MM.1S (cell line): Measurements from ENCODE around the gene RFC2.
"Not testable (repeated sequence)": the region's sequence is repeated elsewhere in the genome, so short reads cannot be mapped to it uniquely, and the experiment has no call there.

Experiments used
- DNase-seq: peaks from one replicate; pipeline ENCODE4 v3.0.0-alpha.2; 2015
- H2AFZ ChIP-seq: fragments of 300-600 bp; sonication (generic); 2 replicates; pipeline ENCODE4 v1.6.0; 2016; ENCODE audit warnings: antibody characterized with exemption, low read length
- H3F3A ChIP-seq: fragments of 300-600 bp; sonication (generic); 2 replicates; pipeline ENCODE4 v1.6.1; 2016; ENCODE audit warnings: mild to moderate bottlenecking, antibody characterized with exemption, low read length, moderate library complexity, mixed read lengths; ENCODE audit not compliant: insufficient read depth
- H3K27ac ChIP-seq: fragments of 300-600 bp; sonication (generic); 2 replicates; pipeline ENCODE4 v1.5.1; 2016; ENCODE audit warnings: mild to moderate bottlenecking, low read length
- H3K27me3 ChIP-seq: fragments of 300-600 bp; sonication (generic); replicated peaks from 2 replicates; pipeline ENCODE4 v1.6.0; 2016; ENCODE audit warnings: low read length; ENCODE audit not compliant: insufficient read depth
- H3K36me3 ChIP-seq: fragments of 300-600 bp; sonication (generic); replicated peaks from 2 replicates; pipeline ENCODE4 v1.6.1; 2016; ENCODE audit warnings: mild to moderate bottlenecking, low read length, mixed read lengths; ENCODE audit not compliant: insufficient read depth
- H3K4me1 ChIP-seq: fragments of 300-600 bp; sonication (generic); 2 replicates; pipeline ENCODE4 v1.6.1; 2016; ENCODE audit warnings: low read length, mixed read lengths
- H3K4me2 ChIP-seq: fragments of 300-600 bp; sonication (generic); 2 replicates; pipeline ENCODE4 v1.6.0; 2016; ENCODE audit warnings: low read depth, low read length
- H3K4me3 ChIP-seq: fragments of 300-600 bp; sonication (generic); 2 replicates; pipeline ENCODE4 v1.5.1; 2016; ENCODE audit warnings: low read length, mixed read lengths
- H3K79me2 ChIP-seq: fragments of 300-600 bp; sonication (generic); 2 replicates; pipeline ENCODE4 v1.6.1; 2016; ENCODE audit warnings: mixed run types, low read length, mixed read lengths
- H3K9ac ChIP-seq: fragments of 300-600 bp; sonication (generic); 2 replicates; pipeline ENCODE4 v1.6.1; 2016; ENCODE audit warnings: low read length, mixed read lengths
- H3K9me2 ChIP-seq: fragments of 300-600 bp; sonication (generic); replicated peaks from 2 replicates; pipeline ENCODE4 v1.6.1; 2016; ENCODE audit warnings: mild to moderate bottlenecking, low read length, mixed read lengths; ENCODE audit not compliant: insufficient read depth
- H3K9me3 ChIP-seq: fragments of 300-600 bp; sonication (generic); replicated peaks from 2 replicates; pipeline ENCODE4 v1.6.1; 2016; ENCODE audit warnings: mild to moderate bottlenecking, low read length, mixed read lengths; ENCODE audit not compliant: insufficient read depth
- H4K20me1 ChIP-seq: fragments of 300-600 bp; sonication (generic); 2 replicates; pipeline ENCODE4 v1.6.1; 2016; ENCODE audit warnings: mild to moderate bottlenecking, low read length, moderate library complexity, mixed read lengths; ENCODE audit not compliant: insufficient read depth
- EZH2 ChIP-seq: fragments of 300-600 bp; sonication (generic); optimal IDR thresholded peaks from 2 replicates; pipeline ENCODE3; 2017; ENCODE audit warnings: low read depth, mild to moderate bottlenecking, antibody characterized with exemption, low read length, mixed read lengths
- EZH2phosphoT487 ChIP-seq: fragments of 300-600 bp; sonication (generic); IDR thresholded peaks from 2 replicates; pipeline ENCODE4 v1.6.1; 2018; ENCODE audit warnings: antibody characterized with exemption, low read length
- TF ChIP-seq, protein P1 (sequence below): fragments of 300-600 bp; sonication (generic); IDR thresholded peaks from 2 replicates; pipeline ENCODE4 v1.5.1; 2016; ENCODE audit warnings: antibody characterized with exemption, low read length, mixed read lengths

The RFC2 gene

DNA sequence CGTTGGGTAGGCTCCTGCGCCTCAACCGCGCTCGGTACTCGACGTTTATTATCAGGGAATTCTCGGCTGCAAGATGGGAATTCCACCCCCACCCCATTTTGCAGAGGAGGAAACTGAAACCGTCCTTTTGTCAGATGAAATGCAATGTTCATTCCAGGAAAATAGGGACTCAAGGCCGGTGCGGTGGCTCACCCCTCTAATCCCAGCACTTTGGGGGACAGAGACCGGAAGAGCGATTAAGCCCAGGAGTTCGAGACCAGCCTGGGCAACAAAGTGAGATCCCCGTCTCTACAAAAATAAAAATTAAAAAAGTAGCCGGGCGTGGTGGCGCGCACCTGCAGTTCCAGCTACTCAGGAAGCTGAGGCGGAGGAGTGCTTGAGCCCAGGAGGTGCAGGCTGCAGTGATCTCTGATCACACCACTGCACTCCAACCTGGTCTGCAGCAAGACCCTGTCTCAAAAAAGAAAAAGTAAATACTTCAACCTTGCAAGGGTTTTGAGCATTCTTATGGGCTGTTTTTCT is 720 bp upstream of the RFC2 start:
- Histone ChIP-seq H3K27ac (peak overlapping the region; percentile 80), H3K9me3 (no peaks in the 10 kb centered on the region), H3K4me2 (peak overlapping the region; percentile 75), H4K20me1 (no peaks in the 10 kb centered on the region), H2AFZ (peak overlapping the region; percentile 83), H3F3A (peaks cover 10% of the 10 kb centered on the region), H3K9me2 (no peaks in the 10 kb centered on the region), H3K9ac (peak overlapping the region; percentile 97), H3K4me1 (peaks cover 13% of the 10 kb centered on the region; the same call in 1 of the 2 replicates), H3K27me3 (no peaks in the 10 kb centered on the region; the same call in 1 of the 2 replicates), H3K4me3 (peak overlapping the region; percentile 94), H3K36me3 (peaks cover 4% of the 10 kb centered on the region; the same call in 1 of the 2 replicates), H3K79me2 (peaks cover 28% of the 10 kb centered on the region)
- TF ChIP-seq EZH2phosphoT487: no peak
- no peak for DNase-seq

- peak; percentile 10 for DNase-seq
- peak overlapping the region; percentile 94 for H3K4me3 ChIP-seq
- no peaks in the 10 kb centered on the region for H4K20me1 ChIP-seq
- H3F3A ChIP-seq: peaks cover 10% of the 10 kb centered on the region
- H3K79me2 ChIP-seq: peaks cover 28% of the 10 kb centered on the region
- peak overlapping the region; percentile 80 for H3K27ac ChIP-seq
- H3K4me2 ChIP-seq: peak overlapping the region; percentile 73
- H3K9ac ChIP-seq: peak overlapping the region; percentile 97
- H3K4me1 ChIP-seq: peaks cover 13% of the 10 kb centered on the region; the same call in 1 of the 2 replicates
- peaks cover 4% of the 10 kb centered on the region; the same call in 1 of the 2 replicates for H3K36me3 ChIP-seq
- H3K9me2 ChIP-seq: no peaks in the 10 kb centered on the region
- TF ChIP-seq, protein P1, sequence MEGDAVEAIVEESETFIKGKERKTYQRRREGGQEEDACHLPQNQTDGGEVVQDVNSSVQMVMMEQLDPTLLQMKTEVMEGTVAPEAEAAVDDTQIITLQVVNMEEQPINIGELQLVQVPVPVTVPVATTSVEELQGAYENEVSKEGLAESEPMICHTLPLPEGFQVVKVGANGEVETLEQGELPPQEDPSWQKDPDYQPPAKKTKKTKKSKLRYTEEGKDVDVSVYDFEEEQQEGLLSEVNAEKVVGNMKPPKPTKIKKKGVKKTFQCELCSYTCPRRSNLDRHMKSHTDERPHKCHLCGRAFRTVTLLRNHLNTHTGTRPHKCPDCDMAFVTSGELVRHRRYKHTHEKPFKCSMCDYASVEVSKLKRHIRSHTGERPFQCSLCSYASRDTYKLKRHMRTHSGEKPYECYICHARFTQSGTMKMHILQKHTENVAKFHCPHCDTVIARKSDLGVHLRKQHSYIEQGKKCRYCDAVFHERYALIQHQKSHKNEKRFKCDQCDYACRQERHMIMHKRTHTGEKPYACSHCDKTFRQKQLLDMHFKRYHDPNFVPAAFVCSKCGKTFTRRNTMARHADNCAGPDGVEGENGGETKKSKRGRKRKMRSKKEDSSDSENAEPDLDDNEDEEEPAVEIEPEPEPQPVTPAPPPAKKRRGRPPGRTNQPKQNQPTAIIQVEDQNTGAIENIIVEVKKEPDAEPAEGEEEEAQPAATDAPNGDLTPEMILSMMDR: no peak
- TF ChIP-seq EZH2: no peak
- TF ChIP-seq EZH2phosphoT487: no peak
- H2AFZ ChIP-seq: peak overlapping the region; percentile 97
- no peaks in the 10 kb centered on the region for H3K9me3 ChIP-seq
- no peaks in the 10 kb centered on the region; the same call in 1 of the 2 replicates for H3K27me3 ChIP-seq
Measured at GRCh38 chr7:74253835-74254128, 417 bp downstream of the RFC2 start.

- Histone ChIP-seq H3K79me2 (peaks cover 28% of the 10 kb centered on the region), H3K9me2 (no peaks in the 10 kb centered on the region), H3F3A (peaks cover 10% of the 10 kb centered on the region), H3K4me1 (peaks cover 13% of the 10 kb centered on the region; the same call in 1 of the 2 replicates), H2AFZ (no peak overlapping the region), H3K9ac (peak overlapping the region; percentile 97), H3K4me3 (peak overlapping the region; percentile 94), H3K4me2 (peak overlapping the region; percentile 73), H4K20me1 (no peaks in the 10 kb centered on the region), H3K27me3 (no peaks in the 10 kb centered on the region; the same call in 1 of the 2 replicates), H3K27ac (no peak overlapping the region), H3K36me3 (peaks cover 4% of the 10 kb centered on the region; the same call in 1 of the 2 replicates), H3K9me3 (no peaks in the 10 kb centered on the region)
- TF ChIP-seq EZH2: no peak
- TF ChIP-seq, protein P1: no peak
- no peak for TF ChIP-seq EZH2phosphoT487
- DNase-seq: no peak
Measured at GRCh38 chr7:74253331-74253730, 868 bp downstream of the RFC2 start.

GRCh38 chr7:74252893-74253292 is 1.3 kb downstream of the RFC2 start:
- H3K36me3 ChIP-seq: peaks cover 4% of the 10 kb centered on the region; the same call in 1 of the 2 replicates
- peaks cover 28% of the 10 kb centered on the region for H3K79me2 ChIP-seq
- no peaks in the 10 kb centered on the region for H3K9me3 ChIP-seq
- no peak overlapping the region for H3K9ac ChIP-seq
- TF ChIP-seq, protein P1: no peak
- TF ChIP-seq EZH2 (no peak), EZH2phosphoT487 (no peak)
- H3K27ac ChIP-seq: no peak overlapping the region
- H3K4me2 ChIP-seq: peak overlapping the region; percentile 73; the same call in 1 of the 2 replicates
- H2AFZ ChIP-seq: no peak overlapping the region
- H4K20me1 ChIP-seq: no peaks in the 10 kb centered on the region
- H3F3A ChIP-seq: peaks cover 10% of the 10 kb centered on the region
- no peak for DNase-seq
- peak overlapping the region; percentile 94 for H3K4me3 ChIP-seq
- no peaks in the 10 kb centered on the region for H3K9me2 ChIP-seq
- H3K4me1 ChIP-seq: peaks cover 13% of the 10 kb centered on the region; the same call in 1 of the 2 replicates
- H3K27me3 ChIP-seq: no peaks in the 10 kb centered on the region

DNA sequence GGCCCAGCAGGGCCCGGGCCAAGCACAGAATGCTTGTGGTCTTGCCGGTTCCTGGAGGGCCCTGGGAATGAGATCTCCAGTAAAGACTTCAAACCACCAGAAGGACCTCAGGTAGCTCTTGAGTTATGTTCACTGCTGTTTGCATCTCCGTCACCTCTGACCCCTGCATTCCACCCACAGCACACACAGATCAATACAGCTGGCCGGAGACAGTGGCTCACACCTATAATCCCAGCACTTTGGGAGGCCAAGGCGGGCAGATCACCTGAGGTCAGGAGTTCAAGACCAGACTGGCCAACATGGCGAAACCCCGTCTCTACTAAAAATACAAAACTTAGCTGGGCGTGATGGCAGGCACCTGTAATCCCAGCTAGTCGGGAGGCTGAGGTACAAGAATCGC is 5.1 kb downstream of the RFC2 start:
- H3K9me3 ChIP-seq, H3F3A ChIP-seq, H3K4me3 ChIP-seq, H3K36me3 ChIP-seq, H3K4me1 ChIP-seq, H3K9me2 ChIP-seq, H3K9ac ChIP-seq, H3K27ac ChIP-seq, H4K20me1 ChIP-seq, DNase-seq, H3K4me2 ChIP-seq, H2AFZ ChIP-seq, H3K27me3 ChIP-seq: not testable (repeated sequence)
- peaks cover 27% of the 10 kb centered on the region for H3K79me2 ChIP-seq
